Measurements from ENCODE around the gene ITPR1. TPM values are rescaled to one million over a fixed set of nuclear protein-coding genes. Genes with fewer than 3 reads are reported as not detected.

Gene ITPR1
- polyA plus RNA-seq, 1 of the 3 experiments (the other 2 are of a cell fraction): 5.9 TPM

DNA sequence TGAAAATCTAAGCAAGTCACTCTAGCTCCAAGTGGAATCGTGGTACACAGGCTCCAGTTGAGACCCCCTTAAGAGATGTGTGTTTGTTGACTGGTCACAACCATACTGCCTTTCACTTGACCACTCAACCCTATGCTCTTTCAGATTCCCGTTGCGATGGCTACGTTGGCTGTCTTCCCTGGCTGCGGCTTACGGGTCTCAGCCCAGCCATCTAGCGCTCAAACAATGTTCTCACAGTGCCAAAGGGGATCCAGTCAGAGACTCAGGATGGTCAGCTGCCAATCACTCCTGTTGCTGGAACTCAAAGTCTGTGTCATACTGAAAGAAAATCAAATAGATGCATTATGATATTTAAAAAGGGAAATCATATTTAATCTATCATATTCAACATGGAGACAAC, 237.6 kb downstream of the ITPR1 start:
- H3K9me2 ChIP-seq: no peaks in the 10 kb centered on the region
- TF ChIP-seq FOXM1 (IDR thresholded peaks at IDR 0.05; ENCODE audit: low read depth) (no peak), EP300 (IDR thresholded peaks at IDR 0.05; ENCODE audit: borderline replicate concordance in 1 of 2, low read depth in 1 of 2, low read length in 1 of 2) (no peak)
- no peak overlapping the region for H3K27ac ChIP-seq (ENCODE audit: low read depth in 2 of 2, low read length in 1 of 2)
- peaks cover 5 to 6% of the 10 kb centered on the region in 2 experiments; a peak in 2 of 4 replicates for H3K4me1 ChIP-seq (ENCODE audit: control insufficient read depth in 1 of 2, insufficient read depth in 2 of 2, low read depth in 1 of 2, low read length in 1 of 2)
- CTCF ChIA-PET: interaction anchor here (0.9 to 1.4 kb wide), 2 partner anchors 19 to 291 kb away, joined by 3 to 4 read pairs; no protein-coding TSS in a partner anchor
- H3K79me2 ChIP-seq (ENCODE audit: insufficient read depth): no peaks in the 10 kb centered on the region
- no peak for DNase-seq
- 100% methylated on average over 7 of the region's 7 CpGs for WGBS (ENCODE audit: low lambda C conversion rate)
- no peaks in the 10 kb centered on the region for H3K27me3 ChIP-seq (ENCODE audit: insufficient read depth)
- no peak overlapping the region for H2AFZ ChIP-seq (ENCODE audit: low read depth)
- H3F3A ChIP-seq (replicated peaks; ENCODE audit: insufficient read depth): no peaks in the 10 kb centered on the region
- H3K36me3 ChIP-seq (replicated peaks in 1 of 2; ENCODE audit: control insufficient read depth in 1 of 2, insufficient read depth in 2 of 2, low read length in 1 of 2): peaks cover 0 to 6% of the 10 kb centered on the region in 2 experiments
- POLR2A ChIA-PET: no interaction called here
- H3K4me2 ChIP-seq: no peak overlapping the region
- no peak overlapping the region for H3K4me3 ChIP-seq (ENCODE audit: low read depth in 2 of 2, low read length in 1 of 2)
- no peaks in the 10 kb centered on the region for H3K9me3 ChIP-seq
- H4K20me1 ChIP-seq (ENCODE audit: insufficient read depth): no peaks in the 10 kb centered on the region
- no peak overlapping the region for H3K9ac ChIP-seq

DNA sequence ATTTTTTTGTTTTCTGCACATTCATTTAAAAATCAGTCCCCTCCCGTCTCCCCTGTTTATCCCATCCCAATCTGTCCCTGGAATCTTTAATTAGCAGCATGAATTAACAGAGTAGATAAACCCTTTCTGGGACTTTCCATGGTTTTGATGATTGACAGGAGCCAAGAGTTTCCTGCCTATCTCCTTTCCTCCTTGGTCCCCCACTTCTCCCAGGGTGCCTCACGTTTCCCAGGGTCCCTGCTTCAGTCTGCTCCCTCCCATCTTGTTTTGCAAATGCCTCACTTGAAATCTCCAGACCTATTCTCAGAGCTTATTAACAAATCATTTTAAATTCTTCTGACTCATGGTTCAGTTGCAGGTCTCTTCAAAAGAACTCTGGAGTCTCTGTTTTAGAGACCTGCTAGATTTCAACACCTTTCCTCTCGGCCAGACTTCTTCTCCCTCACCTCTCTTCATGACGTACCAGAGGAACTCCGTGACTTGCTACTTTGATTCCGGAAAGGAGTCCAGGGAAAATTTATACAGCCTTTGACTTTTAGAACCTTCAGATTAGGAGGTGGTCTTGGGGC, 238.5 kb downstream of the ITPR1 start:
- WGBS (ENCODE audit: low lambda C conversion rate): 93% methylated on average over 6 of the region's 6 CpGs
- Histone ChIP-seq H3K9ac (no peak overlapping the region), H3K27ac (ENCODE audit: low read depth in 2 of 2, low read length in 1 of 2) (no peak overlapping the region), H3K79me2 (ENCODE audit: insufficient read depth) (no peaks in the 10 kb centered on the region), H3K9me2 (no peaks in the 10 kb centered on the region), H3K27me3 (ENCODE audit: insufficient read depth) (no peaks in the 10 kb centered on the region), H3K4me2 (no peak overlapping the region), H3K9me3 (no peaks in the 10 kb centered on the region), H3K4me3 (ENCODE audit: low read depth in 2 of 2, low read length in 1 of 2) (no peak overlapping the region), H3F3A (replicated peaks; ENCODE audit: insufficient read depth) (no peaks in the 10 kb centered on the region), H3K36me3 (replicated peaks in 1 of 2; ENCODE audit: control insufficient read depth in 1 of 2, insufficient read depth in 2 of 2, low read length in 1 of 2) (peaks cover 0 to 7% of the 10 kb centered on the region in 2 experiments), H3K4me1 (ENCODE audit: control insufficient read depth in 1 of 2, insufficient read depth in 2 of 2, low read depth in 1 of 2, low read length in 1 of 2) (peaks cover 5 to 6% of the 10 kb centered on the region in 2 experiments; a peak in 2 of 4 replicates), H2AFZ (ENCODE audit: low read depth) (no peak overlapping the region), H4K20me1 (ENCODE audit: insufficient read depth) (no peaks in the 10 kb centered on the region)
- TF ChIP-seq EP300 (IDR thresholded peaks at IDR 0.05; ENCODE audit: borderline replicate concordance in 1 of 2, low read depth in 1 of 2, low read length in 1 of 2): no peak
- no peak for TF ChIP-seq RCOR1 (IDR thresholded peaks at IDR 0.05; ENCODE audit: low read length)
- no peak for TF ChIP-seq FOXM1 (IDR thresholded peaks at IDR 0.05; ENCODE audit: low read depth)
- no peak for TF ChIP-seq NFIC (IDR thresholded peaks at IDR 0.05; ENCODE audit: borderline replicate concordance)
- no peak for TF ChIP-seq MEF2A (IDR thresholded peaks at IDR 0.05; ENCODE audit: borderline replicate concordance, low read depth)
- no peak for TF ChIP-seq TCF12 (IDR thresholded peaks at IDR 0.05)
- TF ChIP-seq SMC3 (IDR thresholded peaks at IDR 0.05; ENCODE audit: low read depth, low read length): no peak
- ChIA-PET POLR2A (no interaction called here), CTCF (interaction anchor here (0.9 to 1.4 kb wide), 5 partner anchors 9 to 290 kb away, joined by 3 to 5 read pairs (median 4); no protein-coding TSS in a partner anchor)
- no peak for DNase-seq

DNA sequence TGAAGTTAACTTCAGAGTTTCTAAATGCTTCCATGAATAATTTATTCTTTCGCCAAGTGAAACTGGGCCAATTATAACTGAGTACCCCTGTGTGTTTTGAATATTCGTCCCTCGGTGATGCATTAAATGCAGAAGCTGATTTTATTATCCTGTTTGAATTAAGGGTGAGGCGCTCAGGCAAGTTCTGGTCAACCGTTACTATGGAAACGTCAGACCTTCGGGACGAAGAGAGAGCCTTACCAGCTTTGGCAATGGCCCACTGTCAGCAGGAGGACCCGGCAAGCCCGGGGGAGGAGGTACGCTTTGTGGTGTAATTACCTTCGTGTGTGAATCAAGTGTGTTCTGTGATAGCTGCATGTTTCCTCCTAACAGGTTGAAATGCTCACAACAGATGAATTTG, 239.8 kb downstream of the ITPR1 start:
- no peaks in the 10 kb centered on the region for H3F3A ChIP-seq (replicated peaks; ENCODE audit: insufficient read depth)
- H3K9me2 ChIP-seq: no peaks in the 10 kb centered on the region
- H2AFZ ChIP-seq (ENCODE audit: low read depth): no peak overlapping the region
- no peak overlapping the region for H3K4me3 ChIP-seq (ENCODE audit: low read depth in 2 of 2, low read length in 1 of 2)
- H3K79me2 ChIP-seq (ENCODE audit: insufficient read depth): no peaks in the 10 kb centered on the region
- H3K4me2 ChIP-seq: no peak overlapping the region
- ChIA-PET CTCF (interaction anchor here (1.0 to 3.0 kb wide), 3 partner anchors 12 to 21 kb away, joined by 3 to 11 read pairs (median 4); no protein-coding TSS in a partner anchor), POLR2A (no interaction called here)
- H4K20me1 ChIP-seq (ENCODE audit: insufficient read depth): no peaks in the 10 kb centered on the region
- DNase-seq: peak; percentile 28
- H3K27ac ChIP-seq (ENCODE audit: low read depth in 2 of 2, low read length in 1 of 2): no peak overlapping the region
- no peaks in the 10 kb centered on the region for H3K9me3 ChIP-seq
- TF ChIP-seq RFX5 (IDR thresholded peaks at IDR 0.05; ENCODE audit: low read length): no peak
- no peak for TF ChIP-seq RAD21 (IDR thresholded peaks at IDR 0.05; ENCODE audit: low read length)
- TF ChIP-seq RCOR1 (IDR thresholded peaks at IDR 0.05; ENCODE audit: low read length): no peak
- no peak for TF ChIP-seq SIN3A (IDR thresholded peaks at IDR 0.05; ENCODE audit: borderline replicate concordance, low read depth, low read length)
- no peak for TF ChIP-seq ELF1 (IDR thresholded peaks at IDR 0.05)
- no peak for TF ChIP-seq FOSL2 (IDR thresholded peaks at IDR 0.05; ENCODE audit: borderline replicate concordance, low read depth)
- no peak for TF ChIP-seq TCF12 (IDR thresholded peaks at IDR 0.05)
- TF ChIP-seq GABPA (IDR thresholded peaks at IDR 0.05; ENCODE audit: low read depth): no peak
- TF ChIP-seq, protein P1, sequence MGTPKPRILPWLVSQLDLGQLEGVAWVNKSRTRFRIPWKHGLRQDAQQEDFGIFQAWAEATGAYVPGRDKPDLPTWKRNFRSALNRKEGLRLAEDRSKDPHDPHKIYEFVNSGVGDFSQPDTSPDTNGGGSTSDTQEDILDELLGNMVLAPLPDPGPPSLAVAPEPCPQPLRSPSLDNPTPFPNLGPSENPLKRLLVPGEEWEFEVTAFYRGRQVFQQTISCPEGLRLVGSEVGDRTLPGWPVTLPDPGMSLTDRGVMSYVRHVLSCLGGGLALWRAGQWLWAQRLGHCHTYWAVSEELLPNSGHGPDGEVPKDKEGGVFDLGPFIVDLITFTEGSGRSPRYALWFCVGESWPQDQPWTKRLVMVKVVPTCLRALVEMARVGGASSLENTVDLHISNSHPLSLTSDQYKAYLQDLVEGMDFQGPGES (IDR thresholded peaks at IDR 0.05; ENCODE audit: low read depth, low read length): no peak
- peaks cover 0 to 12% of the 10 kb centered on the region in 2 experiments for H3K36me3 ChIP-seq (replicated peaks in 1 of 2; ENCODE audit: control insufficient read depth in 1 of 2, insufficient read depth in 2 of 2, low read length in 1 of 2)
- H3K27me3 ChIP-seq (ENCODE audit: insufficient read depth): no peaks in the 10 kb centered on the region
- WGBS (ENCODE audit: low lambda C conversion rate): 84% methylated on average over 11 of the region's 12 CpGs
- no peak overlapping the region for H3K9ac ChIP-seq
- peaks cover 5 to 6% of the 10 kb centered on the region in 2 experiments; a peak in 2 of 4 replicates for H3K4me1 ChIP-seq (ENCODE audit: control insufficient read depth in 1 of 2, insufficient read depth in 2 of 2, low read depth in 1 of 2, low read length in 1 of 2)

All from SK-N-SH (cell line).